HEK293 (cell line): ENCODE data around the gene SHISA9.

Experiments
- CTCF ChIP-seq: fragments of 450-650 bp; formaldehyde crosslinking; IDR thresholded peaks from 2 replicates; pipeline ENCODE4 v1.5.1; 2016; ENCODE audit warnings: missing biosample characterization, missing genetic modification characterization
- ZBTB8A ChIP-seq: fragments of 450-650 bp; formaldehyde crosslinking; IDR thresholded peaks from 2 replicates; pipeline ENCODE4 v1.5.1; 2016; ENCODE audit warnings: missing biosample characterization, missing genetic modification characterization
- ZNF292 ChIP-seq: fragments of 450-650 bp; formaldehyde crosslinking; IDR thresholded peaks from 2 replicates; pipeline ENCODE4 v1.5.1; 2016; ENCODE audit warnings: low read depth, missing biosample characterization, missing genetic modification characterization, borderline replicate concordance
- ZNF423 ChIP-seq: fragments of 450-650 bp; formaldehyde crosslinking; IDR thresholded peaks from 2 replicates; pipeline ENCODE4 v1.5.1; 2016; ENCODE audit warnings: missing biosample characterization, missing genetic modification characterization
- ZNF518A ChIP-seq: fragments of 450-650 bp; formaldehyde crosslinking; conservative IDR thresholded peaks from 2 replicates; pipeline ENCODE4 v1.5.1; 2016; ENCODE audit warnings: low read depth, missing biosample characterization, missing genetic modification characterization
- ZNF580 ChIP-seq: fragments of 450-650 bp; formaldehyde crosslinking; IDR thresholded peaks from 2 replicates; pipeline ENCODE4 v1.5.1; 2016; ENCODE audit warnings: missing biosample characterization, missing genetic modification characterization
- ZNF837 ChIP-seq: fragments of 450-650 bp; formaldehyde crosslinking; IDR thresholded peaks from 2 replicates; pipeline ENCODE4 v1.5.1; 2016; ENCODE audit warnings: missing biosample characterization, missing genetic modification characterization
- ZSCAN18 ChIP-seq: fragments of 450-650 bp; formaldehyde crosslinking; IDR thresholded peaks from 2 replicates; pipeline ENCODE4 v1.5.1; 2016; ENCODE audit warnings: missing biosample characterization, missing genetic modification characterization
- TF ChIP-seq, protein P1 (sequence below): fragments of 450-650 bp; formaldehyde crosslinking; IDR thresholded peaks from 2 replicates; pipeline ENCODE4 v1.5.1; 2016; ENCODE audit warnings: missing biosample characterization, missing genetic modification characterization

- TF ChIP-seq ZNF292 (no peak), ZNF518A (tag by site-specific recombination) (no peak), ZBTB8A (tag by site-specific recombination) (no peak), CTCF (no peak), ZNF580 (tag by site-specific recombination) (no peak), ZNF423 (no peak), ZNF837 (no peak), ZSCAN18 (no peak)
- TF ChIP-seq, protein P1, sequence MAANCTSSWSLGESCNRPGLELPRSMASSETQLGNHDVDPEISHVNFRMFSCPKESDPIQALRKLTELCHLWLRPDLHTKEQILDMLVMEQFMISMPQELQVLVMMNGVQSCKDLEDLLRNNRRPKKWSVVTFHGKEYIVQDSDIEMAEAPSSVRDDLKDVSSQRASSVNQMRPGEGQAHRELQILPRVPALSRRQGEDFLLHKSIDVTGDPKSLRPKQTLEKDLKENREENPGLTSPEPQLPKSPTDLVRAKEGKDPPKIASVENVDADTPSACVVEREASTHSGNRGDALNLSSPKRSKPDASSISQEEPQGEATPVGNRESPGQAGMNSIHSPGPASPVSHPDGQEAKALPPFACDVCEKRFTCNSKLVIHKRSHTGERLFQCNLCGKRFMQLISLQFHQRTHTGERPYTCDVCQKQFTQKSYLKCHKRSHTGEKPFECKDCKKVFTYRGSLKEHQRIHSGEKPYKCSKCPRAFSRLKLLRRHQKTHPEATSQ (tag by site-specific recombination), result no peak
These were observed 1.2 kb upstream of the SHISA9 start for GRCh38 chr16:12900156-12900555.
